ENCODE data around the gene SLC25A51.

SLC25A51 gene, protein sequence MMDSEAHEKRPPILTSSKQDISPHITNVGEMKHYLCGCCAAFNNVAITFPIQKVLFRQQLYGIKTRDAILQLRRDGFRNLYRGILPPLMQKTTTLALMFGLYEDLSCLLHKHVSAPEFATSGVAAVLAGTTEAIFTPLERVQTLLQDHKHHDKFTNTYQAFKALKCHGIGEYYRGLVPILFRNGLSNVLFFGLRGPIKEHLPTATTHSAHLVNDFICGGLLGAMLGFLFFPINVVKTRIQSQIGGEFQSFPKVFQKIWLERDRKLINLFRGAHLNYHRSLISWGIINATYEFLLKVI

DNA sequence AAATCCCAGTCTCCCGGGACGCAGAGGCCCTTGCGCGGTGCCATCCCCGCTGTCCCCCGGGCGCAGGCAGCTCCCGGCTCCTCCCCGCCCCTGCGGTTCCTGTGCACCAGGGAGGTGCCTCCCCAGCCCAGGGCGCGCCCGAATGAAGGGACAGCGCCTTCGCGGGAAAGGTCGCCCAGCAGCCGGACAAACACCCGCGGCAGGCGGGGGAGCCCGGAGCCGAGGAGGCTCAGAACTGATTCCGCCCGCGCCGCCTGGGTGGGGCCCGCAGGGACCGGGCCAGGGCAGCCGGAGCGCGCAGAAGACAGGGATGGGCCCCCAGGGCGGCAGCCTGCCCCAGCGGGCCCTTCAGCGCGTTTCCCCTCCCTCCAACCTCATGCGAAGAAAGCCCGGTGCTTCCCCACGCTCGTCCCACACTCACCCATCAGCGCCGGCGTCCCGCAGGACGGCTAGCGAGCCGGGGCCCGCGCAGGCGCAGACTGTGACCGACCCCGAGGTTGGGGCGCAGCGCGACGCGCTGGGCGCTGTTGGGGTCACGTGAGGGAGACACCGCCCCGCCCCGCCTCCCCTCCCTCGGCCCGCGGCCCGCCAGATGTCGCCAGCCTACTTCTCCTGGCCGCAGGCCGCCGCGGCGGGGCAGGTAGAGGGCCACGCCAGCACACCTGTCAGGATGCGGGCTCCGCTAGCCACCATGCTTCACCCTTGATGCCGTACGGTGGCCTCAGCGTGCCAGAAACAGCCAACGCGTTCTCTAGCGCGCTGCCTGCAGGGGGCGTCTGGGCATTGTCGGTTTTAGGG, at the start of gene SLC25A51:
SLC25A51 (minus strand) TSS at position 481 of the 798 bp plus-strand sequence. CDS start 15,577 bp downstream, outside the sequence.
- DNase-seq = peak; percentile 91

- no peak for DNase-seq
These were observed 49.4 kb upstream of the SLC25A51 start for GRCh38 chr9:37953206-37953774.

- DNase-seq = no peak
These were observed 48.8 kb upstream of the SLC25A51 start for GRCh38 chr9:37952731-37953130.

GRCh38 chr9:37951671-37952449, 47.9 kb upstream of the SLC25A51 start:
- no peak for DNase-seq

GRCh38 chr9:37950561-37950960, 46.6 kb upstream of the SLC25A51 start:
- no peak for DNase-seq

DNA sequence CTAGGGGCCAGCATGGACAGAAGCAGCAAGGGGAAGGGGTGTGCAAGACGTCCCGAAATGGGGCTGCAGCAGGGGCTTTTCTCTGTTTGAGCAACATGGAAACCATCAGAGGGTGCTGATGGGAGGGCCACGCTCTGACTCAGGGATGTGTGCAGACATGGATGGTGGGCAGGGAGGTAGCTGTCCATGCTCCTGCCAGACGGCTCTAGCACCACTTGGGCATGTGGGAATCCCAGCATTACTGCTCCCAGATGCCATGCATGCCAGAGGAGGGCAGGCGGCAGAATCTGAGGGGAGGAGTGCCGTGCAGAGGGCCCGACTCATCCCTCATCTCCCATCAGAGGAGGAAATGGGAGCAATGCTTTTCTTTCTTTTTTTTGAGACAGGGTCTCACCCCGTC, 45.6 kb upstream of the SLC25A51 start:
- no peak for DNase-seq

- no peak for DNase-seq
These were observed 44.6 kb upstream of the SLC25A51 start for GRCh38 chr9:37948417-37948980.

GRCh38 chr9:37947977-37948376, 44.0 kb upstream of the SLC25A51 start:
- DNase-seq = no peak

DNA sequence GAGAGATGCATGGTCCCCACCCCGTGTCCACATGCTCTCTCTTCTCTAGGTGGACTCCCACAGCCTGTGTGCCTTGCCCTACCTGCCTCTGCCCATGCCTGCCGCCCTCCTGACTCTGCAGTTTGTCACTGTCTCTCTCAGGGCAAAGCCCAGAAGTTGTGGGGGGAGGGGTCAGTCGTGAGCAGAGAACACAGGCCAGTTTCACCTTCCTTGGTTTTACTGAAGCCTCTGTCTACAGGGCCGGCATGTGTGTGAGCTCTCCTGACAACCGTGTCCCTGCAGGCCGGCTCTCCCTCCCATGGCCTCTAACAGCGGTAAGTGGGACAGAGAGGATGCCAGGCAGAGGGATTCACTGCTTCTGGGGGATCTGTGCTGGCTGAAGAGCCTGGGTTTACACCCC, 43.5 kb upstream of the SLC25A51 start:
- no peak for DNase-seq

- DNase-seq = no peak
These were observed 43.0 kb upstream of the SLC25A51 start for GRCh38 chr9:37946971-37947370.

DNA sequence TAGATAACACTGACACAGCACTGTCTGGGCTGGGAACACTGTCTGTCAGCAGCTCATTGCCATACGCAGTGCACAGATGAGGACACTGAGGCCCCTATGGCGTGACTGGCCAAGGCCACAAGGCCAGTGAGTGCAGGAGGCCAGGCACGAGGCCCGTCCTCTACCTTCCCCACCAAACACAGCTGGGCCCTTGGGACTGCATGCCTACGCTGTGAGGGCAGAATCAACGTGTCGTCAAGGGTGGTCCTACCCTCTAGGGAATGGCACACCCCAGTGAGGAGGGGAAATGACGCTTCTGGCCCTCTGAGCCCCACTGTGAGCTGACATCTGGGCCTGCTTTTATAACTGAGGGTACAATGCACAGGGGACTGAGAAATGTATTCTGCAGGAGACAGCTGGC, 42.1 kb upstream of the SLC25A51 start:
- DNase-seq = no peak

- DNase-seq = no peak
These were observed 40.9 kb upstream of the SLC25A51 start for GRCh38 chr9:37944671-37945481.

DNA sequence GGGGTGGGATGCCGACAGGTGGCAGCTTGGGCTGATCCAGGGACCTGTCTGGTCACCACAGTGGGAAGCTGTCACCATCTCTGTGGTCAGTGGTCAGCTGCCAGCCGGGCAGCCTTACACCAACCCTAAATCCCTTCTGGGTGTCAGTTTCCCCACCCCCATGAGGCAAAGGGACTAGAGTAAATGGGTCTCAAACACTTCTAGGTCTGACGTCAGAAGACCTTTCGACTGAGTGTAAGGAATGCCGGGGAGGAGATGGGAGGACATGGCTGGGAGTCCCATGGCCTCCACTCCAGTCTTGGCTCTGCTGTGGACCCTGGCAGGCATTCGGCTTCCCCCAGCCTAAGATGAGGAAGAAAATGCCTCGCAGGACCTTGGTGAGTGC, 40.3 kb upstream of the SLC25A51 start:
- no peak for DNase-seq

DNA sequence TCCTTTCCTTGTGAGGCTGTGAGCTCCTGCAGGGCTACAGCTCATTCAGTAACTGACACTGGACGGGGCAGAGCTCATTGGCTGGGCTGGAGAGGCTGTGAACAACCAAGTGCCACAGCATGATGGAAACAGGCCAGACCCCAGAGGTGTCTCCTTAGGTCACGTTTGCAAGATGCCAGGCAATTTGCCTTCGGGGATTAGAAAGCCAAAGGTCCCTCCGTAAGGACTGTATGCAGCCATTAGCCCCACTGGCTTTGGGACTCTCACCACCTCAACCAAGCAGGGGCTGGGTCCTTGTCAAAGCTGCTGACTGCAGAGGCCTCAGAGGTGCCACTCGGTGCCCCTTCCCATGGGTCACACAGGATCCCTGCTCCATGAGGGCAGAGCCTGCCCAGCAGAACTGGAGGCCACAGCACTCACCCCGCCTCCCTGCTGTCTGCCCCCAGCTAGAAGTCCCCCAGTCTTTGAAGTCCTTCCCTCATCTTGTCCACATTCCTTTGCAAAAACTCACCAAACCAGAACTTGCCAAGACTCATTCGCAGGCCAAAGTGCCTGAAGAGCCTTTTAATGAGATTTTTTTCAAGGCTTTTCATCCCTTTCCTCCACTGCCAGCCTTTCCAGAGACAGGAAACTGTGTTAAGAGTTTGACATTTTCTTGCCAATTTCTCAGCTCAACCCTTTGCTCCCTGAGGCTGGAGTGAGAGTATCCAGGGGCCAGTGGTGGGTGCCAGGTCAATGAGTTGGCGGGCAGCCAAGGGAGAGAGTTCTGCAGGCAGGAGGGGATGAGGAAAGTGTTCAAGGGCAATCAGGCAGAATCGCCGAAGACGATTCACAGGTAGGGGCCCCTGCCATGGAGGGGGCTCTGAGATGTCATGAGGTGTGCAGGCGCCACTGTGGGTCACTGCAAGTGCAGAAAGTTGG, 39.7 kb upstream of the SLC25A51 start:
- DNase-seq = no peak

DNA sequence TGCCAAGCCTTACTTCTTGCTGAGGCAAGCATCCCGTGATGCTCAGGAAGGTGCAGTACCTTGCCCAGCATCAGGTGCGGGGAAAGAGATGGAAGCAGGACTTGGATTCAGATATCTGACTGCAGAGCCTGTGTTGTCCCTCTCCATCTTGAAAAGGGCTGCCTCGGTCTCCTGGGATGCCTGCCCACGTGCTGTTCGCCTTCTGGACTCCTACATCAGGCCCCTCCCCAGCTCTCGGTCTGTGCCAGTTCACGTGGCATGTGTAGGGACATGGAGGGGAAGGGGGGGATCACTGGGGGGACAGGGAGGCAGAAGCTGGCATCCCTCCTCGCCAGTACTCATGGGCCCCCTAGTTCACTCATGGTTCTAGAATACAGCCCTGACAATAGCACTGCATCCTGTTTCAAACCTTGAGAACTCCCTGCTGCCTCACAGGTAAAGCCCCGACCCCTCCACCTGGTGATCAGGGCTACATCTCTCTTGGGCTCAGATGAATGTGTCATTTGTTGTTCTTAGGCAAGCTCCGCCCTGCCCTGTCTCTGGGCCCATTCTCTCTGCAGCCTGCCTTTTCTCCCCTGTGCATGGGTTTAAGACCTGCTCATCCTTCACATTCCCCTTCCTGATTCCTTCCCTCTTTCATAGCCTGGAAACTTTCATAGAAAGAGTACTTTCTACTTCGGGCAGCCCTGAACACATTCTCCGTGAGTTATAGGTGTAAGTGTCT, 38.9 kb upstream of the SLC25A51 start:
- no peak for DNase-seq

DNA sequence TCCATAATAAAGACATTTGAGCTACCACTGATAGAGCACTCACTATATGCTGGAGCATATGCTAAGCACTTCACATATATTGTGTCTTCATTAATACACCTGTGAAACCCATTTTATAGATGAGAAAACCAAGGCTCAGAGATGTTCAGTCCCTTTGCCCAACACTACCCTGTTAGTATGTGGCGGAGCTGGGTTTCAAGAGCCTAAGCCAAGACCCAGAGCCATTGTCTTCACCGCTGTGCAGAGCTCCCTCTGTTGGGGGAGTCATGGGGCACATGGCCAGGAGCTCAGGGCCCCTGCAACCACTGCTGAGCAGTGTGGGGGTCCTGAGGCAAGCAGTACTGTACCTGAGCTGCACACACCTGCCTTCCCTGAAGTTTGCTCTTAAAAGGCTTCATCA, 37.3 kb upstream of the SLC25A51 start:
- DNase-seq = no peak

DNA sequence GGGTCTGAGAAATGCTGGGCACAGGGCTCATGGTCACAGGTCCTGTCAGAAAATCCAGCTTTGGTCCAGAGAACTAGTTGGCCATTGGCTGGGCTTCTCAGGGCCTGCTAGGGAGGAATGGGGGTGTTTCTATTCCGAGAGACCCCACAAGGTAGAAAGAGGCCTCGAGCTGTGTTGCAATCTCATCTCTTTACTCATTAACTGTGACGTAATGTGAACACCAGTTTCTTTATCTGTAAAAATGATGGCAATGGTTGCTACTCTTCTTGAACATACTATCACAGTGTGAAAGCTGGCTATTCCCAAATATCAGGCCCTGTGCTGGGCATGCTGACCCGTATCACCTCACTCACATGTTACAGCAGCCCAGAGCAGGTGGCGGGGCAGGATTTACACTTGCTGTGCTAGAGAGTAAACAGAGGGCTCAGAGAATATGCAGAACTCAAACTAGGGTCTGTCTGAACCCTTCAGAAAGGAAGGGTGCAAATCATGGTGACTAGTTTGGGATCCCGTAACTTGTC, 35.7 kb upstream of the SLC25A51 start:
- no peak for DNase-seq

DNA sequence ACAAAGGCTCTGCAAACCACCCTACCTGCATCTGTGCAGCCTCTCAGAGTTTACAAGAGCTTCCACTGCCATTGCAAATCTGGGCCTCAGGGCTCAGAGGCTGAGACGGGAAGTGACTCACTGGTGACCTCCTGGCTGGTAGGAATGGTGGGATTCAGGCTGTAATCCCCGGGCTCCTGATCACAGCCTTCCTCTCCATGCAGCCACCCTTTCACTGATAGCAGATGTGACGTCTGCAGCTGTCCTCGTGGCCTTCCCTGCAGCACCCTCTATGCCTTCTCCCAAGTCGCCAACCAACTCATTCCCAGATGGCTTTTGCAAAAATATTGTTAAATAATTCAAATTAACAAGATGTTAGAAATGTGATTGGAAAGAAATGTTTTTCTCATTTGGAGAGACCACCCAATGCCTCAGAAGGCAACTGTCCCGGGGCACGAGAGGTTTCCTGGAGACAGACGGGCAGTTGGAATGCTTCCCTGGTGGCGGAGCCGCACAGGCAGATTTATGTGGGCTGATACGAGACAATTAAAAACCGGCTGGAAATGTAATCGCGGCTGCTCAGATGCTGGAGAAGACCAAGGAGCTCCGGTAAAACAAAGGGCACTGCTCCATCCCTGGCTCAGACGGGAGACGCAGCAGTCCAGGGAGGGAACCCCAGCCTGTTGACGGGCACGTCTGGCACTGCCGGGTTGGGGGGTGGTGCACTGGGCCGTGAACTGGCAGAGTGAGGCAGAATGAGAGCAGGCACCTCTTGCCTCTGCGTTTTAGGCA, 34.4 kb upstream of the SLC25A51 start:
- DNase-seq = no peak

GRCh38 chr9:37937366-37937765, 33.4 kb upstream of the SLC25A51 start:
- no peak for DNase-seq

Measured in NCI-H1048 (cell line).